HG02571 (cell line): Measurements from ENCODE around the gene HADH.
"Not testable (repeated sequence)": the region's sequence is repeated elsewhere in the genome, so short reads cannot be mapped to it uniquely, and the experiment has no call there.

Source experiments
- ATAC-seq: cut with Tn5 transposase; IDR thresholded peaks from one replicate; pipeline ENCODE4 v1.9.1; 2021; ENCODE audit warnings: mild to moderate bottlenecking, moderate library complexity; ENCODE audit not compliant: unreplicated experiment

The HADH gene

GRCh38 chr4:108029731-108030130 is 40.0 kb downstream of the HADH start:
- ATAC-seq, result no peak

- peak; percentile 95 for ATAC-seq
Measured at GRCh38 chr4:108030332-108030731, 40.6 kb downstream of the HADH start.

- no peak for ATAC-seq
Measured at GRCh38 chr4:108031427-108032083, 41.9 kb downstream of the HADH start.

- ATAC-seq, result no peak
Measured at GRCh38 chr4:108033348-108033747, 43.7 kb downstream of the HADH start.

GRCh38 chr4:108034565-108034964 is 44.9 kb downstream of the HADH start:
- ATAC-seq, result no peak

- no peak for ATAC-seq
Measured at GRCh38 chr4:108035691-108036090, 46.0 kb downstream of the HADH start.

- ATAC-seq, result peak; percentile 92
Measured at GRCh38 chr4:108036213-108036612, 46.5 kb downstream of the HADH start.

- no peak for ATAC-seq
Measured at GRCh38 chr4:108037884-108038283, 48.2 kb downstream of the HADH start.

GRCh38 chr4:108042927-108043326 is 53.2 kb downstream of the HADH start:
- ATAC-seq, result no peak

- no peak for ATAC-seq
Measured at GRCh38 chr4:108043526-108043925, 53.8 kb downstream of the HADH start.

GRCh38 chr4:108044951-108045686 is 55.4 kb downstream of the HADH start:
- ATAC-seq, result no peak

- ATAC-seq, result no peak
Measured at GRCh38 chr4:108045687-108046024, 56.0 kb downstream of the HADH start.

GRCh38 chr4:108047199-108047598 is 57.5 kb downstream of the HADH start:
- no peak for ATAC-seq

- no peak for ATAC-seq
Measured at GRCh38 chr4:108048157-108048556, 58.5 kb downstream of the HADH start.

- no peak for ATAC-seq
Measured at GRCh38 chr4:108048997-108049396, 59.3 kb downstream of the HADH start.

GRCh38 chr4:108049406-108049805 is 59.7 kb downstream of the HADH start:
- no peak for ATAC-seq

GRCh38 chr4:108050166-108051111 is 60.8 kb downstream of the HADH start:
- ATAC-seq, result not testable (repeated sequence)

- ATAC-seq, result no peak
Measured at GRCh38 chr4:108051343-108051742, 61.7 kb downstream of the HADH start.

- ATAC-seq, result no peak
Measured at GRCh38 chr4:108052558-108053120, 63.0 kb downstream of the HADH start.

- peak; percentile 90 for ATAC-seq
Measured at GRCh38 chr4:108053251-108053711, 63.6 kb downstream of the HADH start.

GRCh38 chr4:108054025-108054638 is 64.4 kb downstream of the HADH start:
- ATAC-seq, result no peak
